T-helper 2 cell (primary cell): ENCODE data around the gene PTPRZ1.

ENCODE experiments used
- DNase-seq, 5 experiments: peaks; one replicate each; pipeline versions ENCODE4 v3.0.0 to v3.0.0-alpha.2; 2012 to 2022

PTPRZ1 gene

GRCh38 chr7:122059542-122059941 is 186.6 kb downstream of the PTPRZ1 start:
- DNase-seq = no peak

GRCh38 chr7:122063146-122063545 is 190.2 kb downstream of the PTPRZ1 start:
- DNase-seq = no peak

GRCh38 chr7:122064971-122065370 is 192.0 kb downstream of the PTPRZ1 start:
- DNase-seq = no peak

GRCh38 chr7:122067077-122067476 is 194.1 kb downstream of the PTPRZ1 start:
- DNase-seq = no peak

- DNase-seq = no peak
These were observed 195.1 kb downstream of the PTPRZ1 start for GRCh38 chr7:122068046-122068445.

- DNase-seq = no peak
These were observed 196.0 kb downstream of the PTPRZ1 start for GRCh38 chr7:122068999-122069398.

- no peak for DNase-seq
These were observed 197.1 kb downstream of the PTPRZ1 start for GRCh38 chr7:122070062-122070461.

- no peak for DNase-seq
These were observed 197.9 kb downstream of the PTPRZ1 start for GRCh38 chr7:122070834-122071233.

GRCh38 chr7:122072272-122072671 is 199.3 kb downstream of the PTPRZ1 start:
- no peak for DNase-seq

GRCh38 chr7:122072924-122073599 is 200.1 kb downstream of the PTPRZ1 start:
- DNase-seq = no peak

GRCh38 chr7:122073635-122074034 is 200.7 kb downstream of the PTPRZ1 start:
- no peak for DNase-seq

- DNase-seq = no peak
These were observed 209.2 kb downstream of the PTPRZ1 start for GRCh38 chr7:122082160-122082559.

GRCh38 chr7:122082670-122083069 is 209.7 kb downstream of the PTPRZ1 start:
- DNase-seq = no peak

GRCh38 chr7:122092964-122093797 is 220.2 kb downstream of the PTPRZ1 start:
- peak in 4 of 5 experiments; percentile 1 to 63 (median 2) for DNase-seq

GRCh38 chr7:122094549-122094948 is 221.6 kb downstream of the PTPRZ1 start:
- DNase-seq = no peak

GRCh38 chr7:122095642-122096041 is 222.7 kb downstream of the PTPRZ1 start:
- DNase-seq = no peak

- no peak for DNase-seq
These were observed 227.1 kb downstream of the PTPRZ1 start for GRCh38 chr7:122100021-122100420.

- DNase-seq = no peak
These were observed 230.1 kb downstream of the PTPRZ1 start for GRCh38 chr7:122103064-122103463.
